OCI-M1 (cell line): Measurements from ENCODE around the gene SMPX.

Experiments
- DNase-seq: peaks from one replicate; lab custom pipeline; 2025; lab: John Stamatoyannopoulos, UW

Gene SMPX

GRCh38 chrX:21711848-21712197, 46.1 kb downstream of the SMPX start:
- no peak for DNase-seq

- no peak for DNase-seq
Measured at GRCh38 chrX:21711129-21711847, 46.6 kb downstream of the SMPX start.

GRCh38 chrX:21708116-21708515, 49.8 kb downstream of the SMPX start:
- peak; percentile 1 for DNase-seq

DNA sequence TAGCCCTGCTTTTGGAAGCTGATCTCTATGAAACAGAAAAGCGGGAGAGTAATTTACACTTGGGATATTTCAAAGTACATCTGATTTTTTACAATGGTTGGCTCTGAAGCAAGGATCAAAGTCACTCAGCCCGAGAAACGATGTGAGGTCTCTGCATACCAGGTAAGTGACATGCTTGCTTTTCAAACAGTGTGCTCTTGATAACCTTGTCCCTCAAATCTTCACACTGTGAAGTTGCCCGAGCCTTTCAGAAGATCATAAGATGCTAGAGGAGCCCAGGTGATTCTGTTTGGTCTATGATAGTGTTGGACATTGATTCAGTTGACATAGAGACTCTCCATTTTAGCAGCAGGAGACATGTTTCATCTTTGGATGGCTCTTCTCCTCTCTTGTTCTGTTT, 52.7 kb downstream of the SMPX start:
- no peak for DNase-seq

- DNase-seq: no peak
Measured at GRCh38 chrX:21702725-21703124, 55.2 kb downstream of the SMPX start.

DNA sequence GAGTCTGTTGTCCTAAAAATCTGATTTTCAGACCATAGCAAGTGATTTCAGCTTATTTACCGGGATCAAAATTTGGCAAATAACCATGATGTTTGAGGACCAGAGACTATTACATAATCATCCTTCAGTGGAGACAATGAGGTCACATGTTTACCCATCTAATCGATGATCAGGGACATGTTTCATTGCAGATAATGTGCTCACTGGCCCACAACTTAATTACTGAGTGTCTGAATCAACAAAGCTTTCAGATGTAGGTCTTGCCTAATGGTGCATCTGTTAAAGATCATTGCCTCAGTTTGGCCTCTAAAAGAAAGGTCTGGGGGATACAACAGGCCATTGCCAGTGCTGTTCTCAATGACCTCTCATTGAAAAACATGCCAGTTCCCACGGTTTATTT, 56.9 kb downstream of the SMPX start:
- DNase-seq: no peak

DNA sequence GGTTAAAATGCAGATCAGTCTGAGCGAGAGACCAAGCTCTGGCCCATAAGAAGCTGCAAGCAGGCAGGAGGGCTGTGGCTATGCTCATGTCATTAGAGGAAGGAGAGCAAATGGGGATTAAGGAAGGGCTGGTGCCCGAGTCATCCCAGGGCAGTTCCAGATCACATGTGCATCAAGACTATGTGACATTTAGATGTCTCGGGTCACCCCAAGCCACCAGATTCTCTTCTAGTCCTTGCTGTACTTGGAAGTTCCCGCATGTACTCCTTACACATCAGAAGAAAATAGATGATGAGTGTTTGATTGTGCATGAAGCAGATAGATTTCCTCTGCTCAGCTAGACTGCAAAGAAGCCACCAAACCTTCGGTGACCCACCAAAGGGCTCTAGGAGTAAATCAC, 57.6 kb downstream of the SMPX start:
- DNase-seq: no peak

DNA sequence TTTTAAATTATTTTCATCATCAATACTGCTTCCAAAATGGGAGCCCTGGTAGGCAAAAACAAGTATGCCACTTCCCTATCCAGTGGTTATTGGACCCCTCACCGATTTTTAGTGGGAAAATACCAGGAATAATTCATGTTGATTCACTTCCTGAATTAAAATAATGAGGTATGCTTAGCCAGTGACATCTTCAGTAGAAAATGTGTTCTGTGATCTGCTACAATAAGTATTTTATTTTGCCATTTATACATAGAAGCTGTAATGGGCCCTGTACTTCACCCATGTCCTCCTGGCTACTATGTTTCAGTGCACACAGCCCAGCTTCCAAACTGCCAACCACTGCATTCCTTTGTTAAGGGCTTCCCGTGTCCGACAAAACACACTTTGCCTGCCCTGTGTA, 58.8 kb downstream of the SMPX start:
- DNase-seq: no peak

GRCh38 chrX:21698272-21698671, 59.6 kb downstream of the SMPX start:
- no peak for DNase-seq

DNA sequence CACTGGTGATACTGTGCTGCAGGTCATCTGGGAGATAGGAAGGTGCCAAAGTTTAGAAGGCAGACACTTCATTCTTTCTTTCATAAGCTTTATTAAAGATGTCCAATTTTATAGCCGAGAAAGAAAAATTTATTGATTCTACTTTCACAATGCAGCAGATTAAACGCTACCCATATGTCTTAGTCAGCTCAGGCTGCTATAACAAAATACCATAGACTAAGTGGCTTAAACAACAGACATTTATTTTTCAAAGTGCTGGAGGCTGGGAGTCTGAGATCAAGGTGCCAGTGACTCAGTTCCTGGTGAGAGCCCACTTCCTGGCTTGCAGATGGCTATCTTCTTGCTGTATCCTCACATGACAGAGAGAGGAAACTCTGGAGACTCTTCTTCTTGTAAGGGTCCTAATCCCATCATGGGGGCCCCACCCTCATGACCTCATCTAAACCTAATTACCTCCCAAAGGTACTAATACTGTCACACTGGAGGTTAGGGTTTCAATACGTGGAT, 66.4 kb downstream of the SMPX start:
- no peak for DNase-seq

DNA sequence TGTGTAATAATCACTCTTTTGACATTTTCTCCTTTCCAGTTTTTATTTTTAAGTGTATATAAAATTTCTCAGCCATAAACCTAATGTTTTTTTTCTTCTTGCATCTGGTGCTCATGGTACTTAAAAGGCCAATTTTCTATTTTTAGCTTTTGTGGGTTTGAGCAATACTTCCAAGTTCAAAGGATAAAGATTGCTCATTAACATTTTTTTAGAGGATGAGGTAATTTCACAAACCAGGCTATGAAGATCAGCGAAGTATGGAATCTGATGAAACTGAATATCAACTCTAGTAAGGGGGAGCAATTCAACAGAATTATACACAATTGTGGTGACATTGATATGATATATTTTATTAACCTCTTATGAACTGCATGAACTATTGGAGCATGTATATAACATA, 74.0 kb downstream of the SMPX start:
- DNase-seq: peak; percentile 1

GRCh38 chrX:21678048-21678612, 79.8 kb downstream of the SMPX start:
- DNase-seq: no peak

DNA sequence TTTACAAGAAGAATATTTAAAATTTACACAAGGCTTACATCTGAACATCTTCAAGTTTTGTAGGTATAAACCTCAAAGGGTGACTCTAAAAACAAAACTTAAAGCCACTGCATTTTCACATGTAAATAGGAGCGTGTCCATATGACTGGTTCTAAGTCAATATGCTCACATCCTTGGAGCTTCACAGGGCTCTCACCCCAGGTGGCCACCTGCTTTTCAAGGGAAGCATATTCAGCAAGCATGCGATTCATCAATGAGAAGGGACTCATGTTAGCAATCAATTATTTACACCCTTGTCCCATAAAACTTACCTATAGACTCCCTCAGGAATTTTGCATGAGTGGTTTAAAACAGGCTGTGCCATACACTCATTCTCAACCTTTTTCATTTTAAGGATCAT, 82.0 kb downstream of the SMPX start:
- no peak for DNase-seq

- DNase-seq: no peak
Measured at GRCh38 chrX:21674430-21675186, 83.3 kb downstream of the SMPX start.

DNA sequence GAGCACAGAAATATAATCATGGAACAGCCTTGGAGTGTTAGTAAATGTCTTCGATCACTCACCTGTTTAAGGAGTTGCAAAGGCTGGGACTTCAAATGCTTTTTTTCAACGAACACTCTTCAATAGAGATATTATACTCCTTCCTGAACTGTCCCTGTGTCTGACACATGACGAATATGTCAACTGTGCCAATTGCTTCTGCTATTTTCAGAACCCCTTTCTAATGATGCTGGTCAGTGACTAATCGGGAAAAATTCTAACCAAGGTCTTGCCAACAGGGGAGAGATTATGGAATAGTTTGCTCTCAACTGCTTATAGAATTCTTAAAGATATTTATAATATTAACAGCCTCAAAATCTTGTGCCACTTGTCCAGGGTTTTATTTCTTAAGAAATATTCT, 91.2 kb downstream of the SMPX start:
- no peak for DNase-seq

GRCh38 chrX:21666252-21666651, 91.7 kb downstream of the SMPX start:
- DNase-seq: no peak

DNA sequence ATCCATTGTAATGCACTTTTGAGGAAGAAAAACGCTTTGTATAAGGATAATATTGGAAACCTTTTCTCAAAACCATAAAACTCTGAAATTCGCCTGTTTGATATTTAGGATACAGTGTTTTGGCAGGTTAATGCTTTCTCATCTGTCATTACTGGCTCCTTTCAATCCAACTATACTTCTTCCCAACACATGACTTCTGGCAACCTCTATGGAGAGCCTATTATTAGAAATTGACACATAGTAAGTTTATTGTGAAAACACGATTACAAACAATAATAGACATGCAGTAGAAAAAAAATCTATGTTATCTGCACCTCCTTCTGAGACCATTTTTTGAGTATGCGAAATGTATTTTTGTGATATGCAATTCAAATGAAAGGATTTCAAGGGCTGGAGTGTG, 95.2 kb downstream of the SMPX start:
- no peak for DNase-seq

DNA sequence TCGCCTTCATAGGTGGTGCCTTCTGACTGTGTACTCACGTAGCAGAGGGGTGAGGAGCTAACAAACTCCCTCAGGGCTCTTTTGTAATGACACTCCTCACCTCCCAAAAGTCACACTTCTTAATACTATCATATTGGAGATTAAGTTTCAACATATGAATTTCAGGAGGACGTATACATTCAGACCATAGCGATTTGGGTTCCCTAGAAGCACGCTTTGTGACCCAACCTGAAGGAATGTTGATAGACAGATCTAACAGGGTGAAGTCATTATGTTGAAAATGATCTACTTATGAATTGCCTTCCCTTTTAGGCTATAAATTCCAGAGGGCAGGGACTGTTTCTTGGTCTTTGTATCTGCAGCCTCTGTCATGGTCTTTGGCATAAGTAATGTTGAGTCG, 96.6 kb downstream of the SMPX start:
- no peak for DNase-seq

DNA sequence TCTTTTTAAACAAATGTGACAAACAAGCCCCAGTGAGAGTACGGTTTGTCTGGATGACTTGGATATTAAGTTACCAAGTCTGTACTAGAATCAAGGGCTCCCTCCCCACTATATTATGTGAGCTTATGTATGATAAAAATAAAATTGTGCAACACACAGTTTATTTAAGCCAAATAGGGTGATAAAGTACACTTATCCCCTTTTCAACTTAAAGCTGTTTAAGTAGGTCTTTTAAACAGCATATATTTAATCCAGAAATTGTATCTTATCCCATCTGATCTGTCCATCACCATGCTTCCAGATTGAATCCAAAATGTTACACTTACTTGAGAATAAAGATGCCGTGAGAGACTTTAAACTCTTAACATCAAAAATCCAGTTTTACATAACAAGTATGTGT, 97.8 kb downstream of the SMPX start:
- no peak for DNase-seq

DNA sequence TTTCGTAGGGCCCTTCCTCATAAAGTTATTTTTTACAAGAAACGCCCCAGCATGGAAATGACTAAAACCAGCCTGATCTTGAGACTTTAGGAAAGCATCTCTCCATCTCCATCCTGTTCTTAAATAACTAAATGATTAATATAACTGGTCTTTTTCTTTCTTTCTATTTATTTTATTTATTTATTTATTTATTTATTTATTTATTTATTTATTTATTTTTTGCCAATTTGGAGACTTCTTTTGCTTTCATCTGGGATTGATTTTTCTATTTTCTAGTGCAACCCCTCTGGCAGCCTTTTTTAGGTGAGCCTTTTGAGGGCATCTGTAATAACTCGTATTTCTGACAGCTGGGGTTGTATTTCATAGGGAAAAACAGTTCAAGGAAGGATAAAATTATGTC, 98.6 kb downstream of the SMPX start:
- no peak for DNase-seq

DNA sequence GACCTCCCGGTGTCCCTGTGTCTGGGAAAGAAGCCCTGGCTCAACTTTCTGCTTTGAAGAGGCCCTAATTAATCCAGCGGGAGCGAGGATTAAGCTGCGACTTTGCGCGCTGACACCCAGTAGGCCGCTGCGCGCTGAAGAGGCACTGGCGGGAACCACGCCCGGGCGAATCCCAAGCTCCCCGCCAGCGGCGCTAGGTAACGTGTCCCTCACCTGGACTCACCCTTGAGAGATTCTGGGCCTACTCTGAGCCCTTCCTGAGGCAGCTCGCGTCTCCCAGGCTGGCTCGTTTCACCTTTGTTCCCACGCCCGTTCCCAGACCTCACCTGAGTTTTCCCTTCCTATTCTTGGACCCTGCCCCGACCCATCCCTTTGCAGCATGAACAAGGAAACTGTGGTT, 99.2 kb downstream of the SMPX start:
- no peak for DNase-seq

- DNase-seq: no peak
Measured at GRCh38 chrX:21658152-21658737, 99.7 kb downstream of the SMPX start, which contains the start of gene KLHL34. Gene KLHL34, minus strand, starts transcription at chrX:21658330. Its CDS starts 542 bp downstream, at chrX:21657788.
